HG03175 (cell line): ENCODE measurements around the gene PDE6A.

Source experiments
- ATAC-seq: cut with Tn5 transposase; IDR thresholded peaks from one replicate; pipeline ENCODE4 v1.9.1; 2021; ENCODE audit warnings: mild to moderate bottlenecking, moderate library complexity; ENCODE audit not compliant: unreplicated experiment

The PDE6A gene

GRCh38 chr5:149930749-149931574 is 13.6 kb downstream of the PDE6A start:
- ATAC-seq: no peak

- ATAC-seq: no peak
Measured at GRCh38 chr5:149930043-149930748, 14.4 kb downstream of the PDE6A start.

DNA sequence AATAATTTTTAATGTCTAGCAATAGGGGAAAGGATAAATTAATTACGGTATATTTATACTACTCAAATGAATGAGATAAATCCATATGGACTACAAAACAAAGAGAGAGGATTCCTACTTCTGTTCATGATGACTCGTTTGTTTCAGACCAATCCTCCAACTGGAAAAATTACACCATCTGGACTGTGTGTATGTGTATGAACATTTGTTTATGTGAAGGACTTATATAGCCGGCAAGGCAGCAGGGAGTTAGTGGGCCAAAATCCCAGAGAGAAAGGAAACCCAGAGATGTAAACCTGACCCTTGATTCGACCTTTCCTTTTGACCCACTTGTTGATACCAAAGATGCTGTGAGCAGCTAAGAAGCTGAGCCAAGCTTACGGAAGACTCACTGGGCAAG is 20.1 kb downstream of the PDE6A start:
- no peak for ATAC-seq

DNA sequence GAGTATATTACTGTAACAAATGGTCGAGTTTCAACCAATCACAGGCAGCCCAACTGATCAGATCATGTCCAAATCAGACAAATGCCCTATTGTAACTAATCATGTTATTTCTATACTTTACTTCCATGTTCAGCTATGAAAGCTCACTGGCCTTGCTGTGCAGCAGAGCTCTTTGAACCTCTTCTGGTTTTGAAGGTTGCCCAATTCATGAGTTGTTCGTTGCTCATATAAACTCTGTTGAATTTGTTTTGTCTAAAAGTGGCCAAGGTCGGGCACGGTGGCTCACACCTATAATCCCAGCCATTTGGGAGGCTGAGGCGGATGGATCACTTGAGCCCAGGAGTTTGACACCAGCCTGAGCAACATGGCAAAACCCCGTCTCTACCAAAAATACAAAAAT is 21.6 kb downstream of the PDE6A start:
- no peak for ATAC-seq

DNA sequence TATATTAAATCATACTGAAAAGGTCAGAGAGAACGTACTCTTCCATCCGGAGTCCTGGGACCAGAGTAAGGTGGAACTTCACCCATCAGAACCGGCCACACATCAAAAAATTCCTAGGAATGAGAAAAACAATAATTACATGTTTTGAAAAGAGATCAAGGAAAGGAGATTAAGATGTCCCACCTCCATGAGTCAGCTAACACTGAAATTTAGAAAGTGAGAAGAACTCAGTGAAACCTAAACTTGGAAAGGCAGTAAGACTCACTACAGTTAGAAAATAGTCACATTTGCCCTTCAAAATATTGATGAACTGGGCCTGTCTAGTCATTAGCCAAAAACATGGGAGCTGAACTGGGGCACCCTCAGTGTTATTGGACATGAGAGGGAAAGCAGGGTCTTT is 23.0 kb downstream of the PDE6A start:
- no peak for ATAC-seq

GRCh38 chr5:149917073-149917676 is 27.4 kb downstream of the PDE6A start:
- no peak for ATAC-seq

GRCh38 chr5:149916334-149917072 is 28.1 kb downstream of the PDE6A start:
- no peak for ATAC-seq

DNA sequence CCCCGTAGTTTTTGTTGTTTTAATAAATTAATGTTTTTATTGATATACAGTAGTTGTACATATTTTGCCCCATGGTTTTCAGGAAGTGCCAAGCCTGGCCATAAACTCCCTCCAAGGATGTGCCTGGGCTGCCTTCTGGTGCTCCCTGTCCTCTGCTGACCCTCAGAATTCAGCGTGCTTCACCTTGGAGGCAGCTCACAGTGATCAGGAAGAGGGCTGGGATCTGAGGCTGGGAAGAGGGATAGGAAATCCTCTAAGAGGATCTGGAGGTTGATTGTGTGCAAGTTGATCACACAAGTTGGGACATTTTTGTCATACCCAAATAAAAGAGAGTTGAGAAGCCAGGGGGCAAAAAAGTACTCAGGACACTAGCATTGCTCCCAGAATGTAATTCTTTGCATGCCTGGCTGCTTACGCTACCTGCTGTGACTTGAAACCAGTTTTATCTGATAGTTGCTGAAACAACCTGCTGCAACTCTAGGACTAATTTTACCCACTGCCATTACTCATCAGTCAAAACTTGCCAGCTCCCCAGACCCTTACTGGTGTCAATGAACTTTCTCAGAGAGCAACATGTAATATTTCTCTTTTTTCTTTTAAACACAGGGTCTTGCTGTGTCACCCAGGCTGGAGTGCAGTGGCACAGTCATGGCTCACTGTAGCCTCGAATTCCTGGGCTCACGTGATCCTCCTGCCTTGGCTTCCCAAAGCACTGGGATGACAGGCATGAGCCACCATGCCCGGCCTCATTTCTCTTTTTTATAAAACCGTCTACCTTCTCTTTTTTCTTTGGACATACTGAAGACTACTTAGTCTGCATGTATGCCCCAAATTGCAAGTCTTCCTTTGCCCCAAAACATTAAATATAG is 29.0 kb downstream of the PDE6A start:
- no peak for ATAC-seq

GRCh38 chr5:149913436-149914419 is 30.9 kb downstream of the PDE6A start:
- no peak for ATAC-seq

GRCh38 chr5:149912226-149912871 is 32.2 kb downstream of the PDE6A start:
- ATAC-seq: no peak

- ATAC-seq: no peak
Measured at GRCh38 chr5:149911031-149911430, 33.6 kb downstream of the PDE6A start.

DNA sequence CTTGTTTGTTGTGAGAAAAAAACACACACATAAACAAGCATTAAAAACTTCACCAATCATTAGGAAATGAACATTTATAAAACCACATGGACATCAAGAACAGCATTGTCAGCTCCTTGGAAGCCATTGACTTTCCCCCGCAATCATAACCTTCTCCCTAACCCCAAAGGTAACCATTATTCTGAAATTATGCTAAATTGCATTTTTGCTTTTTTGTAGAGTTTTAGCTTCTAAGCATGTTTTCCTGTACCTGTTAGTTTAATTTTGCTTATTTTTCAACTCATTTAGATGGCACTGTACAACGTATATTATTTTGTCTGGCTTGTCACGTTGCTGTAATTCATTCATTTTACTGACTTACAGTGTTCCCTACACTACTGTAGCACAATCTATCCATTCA is 36.8 kb downstream of the PDE6A start:
- no peak for ATAC-seq

DNA sequence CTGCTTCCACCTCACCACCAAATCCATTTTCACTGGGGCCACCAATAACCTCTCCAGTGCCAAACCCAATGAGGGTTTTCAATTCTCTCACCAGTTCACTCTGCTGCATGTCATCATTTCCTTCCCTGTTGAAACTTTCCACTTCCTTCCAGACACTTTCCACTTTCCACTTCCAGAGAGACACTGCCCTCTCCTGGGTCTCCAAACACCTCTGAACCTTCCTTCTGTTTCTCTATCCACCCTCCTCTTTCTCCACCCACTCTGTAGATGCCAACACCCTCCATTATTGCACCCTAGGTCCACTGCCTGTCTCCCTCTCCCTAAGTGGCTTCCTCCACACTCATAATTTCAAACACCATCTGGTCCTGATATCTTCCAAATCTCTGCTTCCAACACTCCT is 39.6 kb downstream of the PDE6A start:
- ATAC-seq: no peak

DNA sequence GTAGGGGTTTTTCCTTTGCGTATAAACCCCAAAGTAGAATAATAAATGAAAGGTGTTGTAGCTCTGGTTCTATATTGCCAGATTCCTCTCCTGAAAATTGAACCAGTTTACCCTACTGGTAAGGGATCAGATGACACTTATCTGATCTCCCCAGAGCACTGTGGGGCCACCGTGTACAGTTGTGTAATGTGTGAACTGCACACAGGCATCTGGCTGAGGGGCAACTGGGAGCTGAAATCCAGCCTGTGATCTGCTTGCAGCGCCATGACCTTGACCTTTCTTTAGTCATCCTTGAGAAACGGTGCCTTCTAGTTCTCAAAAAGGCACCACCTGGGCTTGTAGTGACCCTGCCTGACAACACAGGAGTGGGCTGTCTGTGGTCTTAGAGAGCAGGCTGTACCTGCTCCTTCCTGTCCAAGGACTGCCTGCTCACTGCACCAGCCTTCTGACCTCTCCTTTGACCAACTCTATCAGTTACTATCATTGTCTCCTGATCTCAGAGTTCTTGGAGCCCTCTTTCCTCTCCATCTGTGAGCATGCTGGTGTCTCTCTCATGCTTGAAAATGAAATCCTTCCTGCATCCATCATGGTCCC is 40.2 kb downstream of the PDE6A start:
- ATAC-seq: no peak

- ATAC-seq: no peak
Measured at GRCh38 chr5:149903404-149903803, 41.2 kb downstream of the PDE6A start.

GRCh38 chr5:149902177-149902576 is 42.4 kb downstream of the PDE6A start:
- ATAC-seq: no peak

- ATAC-seq: no peak
Measured at GRCh38 chr5:149901511-149901910, 43.1 kb downstream of the PDE6A start.

GRCh38 chr5:149900390-149900789 is 44.2 kb downstream of the PDE6A start:
- ATAC-seq: no peak
